AG04450 (cell line): ENCODE measurements around the gene SEMA3C. TPM values are rescaled to one million over a fixed set of nuclear protein-coding genes. Genes with fewer than 3 reads are reported as not detected.

Experiments used
- CTCF ChIA-PET: fragments of 300-600, 350-600 bp; formaldehyde crosslinking; extraction: SDS; loops from one replicate; lab custom pipeline; 2022; ENCODE audit warnings: antibody characterized with exemption, inconsistent platforms; lab: Charles Lee
- POLR2A ChIA-PET: fragments of 350-600 bp; formaldehyde crosslinking; extraction: SDS; loops from one replicate; lab custom pipeline; 2021; ENCODE audit warnings: antibody characterized with exemption, inconsistent platforms; lab: Yijun Ruan, JAX
- DNase-seq: peaks from one replicate; pipeline ENCODE4 v3.0.0-alpha.2; 2011; ENCODE audit warnings: low read depth, low spot score
- H3K27ac ChIP-seq: one replicate; pipeline ENCODE4 v1.5.1; 2012; ENCODE audit warnings: low read depth, low read length, control low read depth
- H3K27me3 ChIP-seq: one replicate; pipeline ENCODE4 v1.6.0; 2012; ENCODE audit warnings: low read length; ENCODE audit not compliant: control insufficient read depth, insufficient read depth
- H3K4me3 ChIP-seq: 2 replicates; pipeline ENCODE4 v1.5.1; 2011; ENCODE audit warnings: mild to moderate bottlenecking, low read depth, low read length, control low read depth
- H3K9me3 ChIP-seq: 2 replicates; pipeline ENCODE4 v1.5.1; 2012; ENCODE audit warnings: low read length; ENCODE audit not compliant: control insufficient read depth, insufficient read depth
- polyA plus RNA-seq: library from polyadenylated mRNA; depleted of rRNA; stranded (reverse); fragments of >200 nt; gene quantifications from 2 replicates; pipeline ENCODE4 v1.2.3, GENCODE V29; 2011
- TF ChIP-seq, protein P1 (sequence below): IDR thresholded peaks from 2 replicates; pipeline ENCODE4 v1.5.1; 2011; ENCODE audit warnings: low read depth, low read length, control low read depth, inconsistent platforms

SEMA3C gene
- polyA plus RNA-seq, 1 experiment = 39.9 TPM

DNA sequence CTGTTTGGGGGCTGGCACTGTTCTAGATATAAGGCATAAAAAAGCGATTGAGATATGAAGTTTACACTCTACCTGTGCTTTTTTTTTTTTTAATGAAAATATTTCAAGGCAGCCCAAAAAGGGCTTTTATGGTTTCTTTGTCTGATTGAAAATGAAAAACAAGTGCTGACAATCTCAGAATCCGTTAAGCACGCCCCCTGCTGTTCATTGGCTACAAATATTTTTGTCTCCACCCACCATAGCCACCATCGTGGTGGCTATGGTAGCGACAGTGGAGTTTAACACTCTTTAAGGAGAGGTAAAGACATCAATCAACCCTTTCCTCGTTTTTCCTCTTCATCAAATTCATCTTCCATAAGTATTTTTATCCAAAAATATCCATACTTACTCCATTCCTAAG lies 186.2 kb downstream of the SEMA3C start:
- no peaks in the 10 kb centered on the region for H3K9me3 ChIP-seq
- TF ChIP-seq, protein P1, sequence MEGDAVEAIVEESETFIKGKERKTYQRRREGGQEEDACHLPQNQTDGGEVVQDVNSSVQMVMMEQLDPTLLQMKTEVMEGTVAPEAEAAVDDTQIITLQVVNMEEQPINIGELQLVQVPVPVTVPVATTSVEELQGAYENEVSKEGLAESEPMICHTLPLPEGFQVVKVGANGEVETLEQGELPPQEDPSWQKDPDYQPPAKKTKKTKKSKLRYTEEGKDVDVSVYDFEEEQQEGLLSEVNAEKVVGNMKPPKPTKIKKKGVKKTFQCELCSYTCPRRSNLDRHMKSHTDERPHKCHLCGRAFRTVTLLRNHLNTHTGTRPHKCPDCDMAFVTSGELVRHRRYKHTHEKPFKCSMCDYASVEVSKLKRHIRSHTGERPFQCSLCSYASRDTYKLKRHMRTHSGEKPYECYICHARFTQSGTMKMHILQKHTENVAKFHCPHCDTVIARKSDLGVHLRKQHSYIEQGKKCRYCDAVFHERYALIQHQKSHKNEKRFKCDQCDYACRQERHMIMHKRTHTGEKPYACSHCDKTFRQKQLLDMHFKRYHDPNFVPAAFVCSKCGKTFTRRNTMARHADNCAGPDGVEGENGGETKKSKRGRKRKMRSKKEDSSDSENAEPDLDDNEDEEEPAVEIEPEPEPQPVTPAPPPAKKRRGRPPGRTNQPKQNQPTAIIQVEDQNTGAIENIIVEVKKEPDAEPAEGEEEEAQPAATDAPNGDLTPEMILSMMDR = no peak
- DNase-seq = no peak
- no peaks in the 10 kb centered on the region for H3K27me3 ChIP-seq
- H3K27ac ChIP-seq = no peak overlapping the region
- no peak overlapping the region for H3K4me3 ChIP-seq
- CTCF ChIA-PET = no interaction called here
- POLR2A ChIA-PET = no interaction called here

DNA sequence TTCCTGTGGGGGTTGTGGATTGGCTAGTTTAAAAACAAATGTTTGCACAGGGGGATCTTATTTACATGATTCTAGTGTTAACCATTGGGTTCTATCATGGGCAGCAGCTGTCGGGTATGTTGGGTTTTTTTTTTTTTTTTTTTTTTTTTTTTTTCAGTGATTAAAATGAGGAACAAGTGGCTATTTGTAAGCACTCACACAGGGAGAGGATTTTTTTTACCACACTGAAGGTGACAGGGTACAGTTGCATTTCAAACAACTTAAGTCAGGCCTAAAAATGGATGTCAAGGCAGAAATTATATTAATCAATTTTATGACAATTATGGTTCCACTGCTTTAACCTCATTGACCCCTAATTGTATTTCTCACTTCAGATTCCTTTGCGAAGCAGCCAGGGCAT lies 187.6 kb downstream of the SEMA3C start:
- Histone ChIP-seq H3K27me3 (no peaks in the 10 kb centered on the region), H3K4me3 (no peak overlapping the region), H3K27ac (no peak overlapping the region), H3K9me3 (no peaks in the 10 kb centered on the region)
- TF ChIP-seq, protein P1 = no peak
- DNase-seq = no peak
- ChIA-PET CTCF (interaction anchor here (0.6 kb wide), 1 partner anchor 672 kb away, joined by 7 read pairs; no protein-coding TSS in a partner anchor), POLR2A (no interaction called here)

DNA sequence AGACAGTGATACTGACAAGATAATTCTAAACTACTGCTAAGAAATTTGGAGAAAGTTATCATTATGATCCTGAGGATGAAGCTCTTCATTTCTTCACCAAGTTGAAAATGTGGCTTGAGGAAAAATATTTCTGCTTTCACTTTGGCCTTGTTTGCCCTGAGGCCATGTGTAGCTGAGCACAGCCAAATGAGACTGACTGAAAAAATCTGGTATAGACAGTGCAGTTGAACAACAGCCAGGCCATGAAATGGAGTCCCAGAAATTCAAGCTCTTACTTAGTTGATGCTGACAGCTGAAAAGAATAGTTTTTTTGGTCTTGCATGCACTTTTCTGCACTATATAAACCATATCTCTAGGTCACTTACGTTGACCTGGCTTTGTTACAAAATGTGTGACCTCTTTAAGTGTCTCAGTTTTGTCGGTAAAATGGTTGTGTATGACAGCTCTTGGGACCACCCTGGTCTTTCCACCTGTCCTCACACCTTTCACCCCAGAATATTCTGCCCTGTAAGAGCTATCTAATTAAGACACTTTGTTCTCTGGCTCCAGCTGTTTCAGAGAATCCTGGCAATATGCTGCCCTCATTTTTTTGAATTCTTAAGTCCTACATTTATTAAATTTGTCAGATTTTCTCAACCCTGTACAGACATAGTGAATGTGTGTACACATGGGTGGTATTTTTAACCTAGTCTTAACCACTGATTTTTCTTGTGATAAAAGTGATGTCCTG lies 189.1 kb downstream of the SEMA3C start:
- H3K27me3 ChIP-seq = no peaks in the 10 kb centered on the region
- no peak overlapping the region for H3K27ac ChIP-seq
- DNase-seq = no peak
- TF ChIP-seq, protein P1 = no peak
- no peaks in the 10 kb centered on the region for H3K9me3 ChIP-seq
- POLR2A ChIA-PET = no interaction called here
- CTCF ChIA-PET = no interaction called here
- H3K4me3 ChIP-seq = no peak overlapping the region

DNA sequence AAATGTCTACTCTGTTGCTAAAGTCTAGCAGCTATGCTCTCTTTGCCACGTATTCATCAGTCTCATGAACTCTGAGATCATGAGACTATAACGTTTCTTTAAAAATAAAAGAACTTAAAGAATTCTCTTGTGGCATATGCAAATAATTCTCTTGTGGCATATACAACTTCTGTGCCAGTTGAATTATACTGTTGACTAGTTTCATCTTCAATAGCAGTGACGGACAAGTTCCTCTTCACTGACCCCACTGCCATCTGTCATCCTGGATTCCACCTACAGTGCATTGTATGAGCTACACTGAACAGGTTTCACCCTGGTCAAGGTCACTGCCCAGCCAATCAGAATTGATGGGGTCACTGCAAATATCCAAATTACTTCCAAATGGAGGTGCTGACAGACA lies 192.2 kb downstream of the SEMA3C start:
- DNase-seq = no peak
- no peak overlapping the region for H3K4me3 ChIP-seq
- H3K27ac ChIP-seq = no peak overlapping the region
- ChIA-PET POLR2A (no interaction called here), CTCF (no interaction called here)
- H3K9me3 ChIP-seq = no peaks in the 10 kb centered on the region
- TF ChIP-seq, protein P1 = no peak
- no peaks in the 10 kb centered on the region for H3K27me3 ChIP-seq

DNA sequence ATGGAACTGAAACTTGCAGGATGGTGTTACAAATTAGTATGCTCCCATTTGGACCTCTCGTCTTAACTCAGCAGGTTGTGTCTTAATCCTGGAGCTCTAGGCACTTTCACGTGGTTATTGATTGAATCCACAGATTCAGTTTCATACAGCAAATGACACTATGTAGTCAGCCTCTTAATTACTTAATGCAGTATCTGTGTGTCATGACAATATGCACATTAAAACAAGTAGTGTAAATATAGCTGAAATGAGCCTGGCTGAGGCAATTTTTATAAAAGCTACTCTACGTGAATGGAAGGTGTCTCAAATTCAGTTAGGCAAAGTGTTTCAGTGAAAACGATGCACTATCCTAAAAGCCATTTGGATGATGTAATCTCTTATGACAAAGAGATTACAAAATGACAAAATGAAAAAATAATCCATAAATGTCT lies 193.7 kb downstream of the SEMA3C start:
- POLR2A ChIA-PET = no interaction called here
- Histone ChIP-seq H3K27ac (no peak overlapping the region), H3K27me3 (no peaks in the 10 kb centered on the region), H3K4me3 (no peak overlapping the region), H3K9me3 (no peaks in the 10 kb centered on the region)
- TF ChIP-seq, protein P1 = no peak
- CTCF ChIA-PET = interaction anchor here (0.5 kb wide), 1 partner anchor 12 kb away, joined by 7 read pairs; no protein-coding TSS in a partner anchor
- DNase-seq = no peak
